GM12892 (cell line): Measurements from ENCODE around the gene PDGFRB.

Experiments
- POLR2A ChIP-seq: IDR thresholded peaks from 2 replicates; pipeline ENCODE4 v1.6.1; 2011; ENCODE audit warnings: low read depth, low read length, control low read depth
- POLR2AphosphoS5 ChIP-seq: IDR thresholded peaks from 2 replicates; pipeline ENCODE4 v1.6.1; 2011; ENCODE audit warnings: low read depth, low read length, control low read depth
- TAF1 ChIP-seq: IDR thresholded peaks from 2 replicates; pipeline ENCODE4 v1.6.1; 2011; ENCODE audit warnings: low read depth, mild to moderate bottlenecking, control low read depth, low read length, borderline replicate concordance

DNA sequence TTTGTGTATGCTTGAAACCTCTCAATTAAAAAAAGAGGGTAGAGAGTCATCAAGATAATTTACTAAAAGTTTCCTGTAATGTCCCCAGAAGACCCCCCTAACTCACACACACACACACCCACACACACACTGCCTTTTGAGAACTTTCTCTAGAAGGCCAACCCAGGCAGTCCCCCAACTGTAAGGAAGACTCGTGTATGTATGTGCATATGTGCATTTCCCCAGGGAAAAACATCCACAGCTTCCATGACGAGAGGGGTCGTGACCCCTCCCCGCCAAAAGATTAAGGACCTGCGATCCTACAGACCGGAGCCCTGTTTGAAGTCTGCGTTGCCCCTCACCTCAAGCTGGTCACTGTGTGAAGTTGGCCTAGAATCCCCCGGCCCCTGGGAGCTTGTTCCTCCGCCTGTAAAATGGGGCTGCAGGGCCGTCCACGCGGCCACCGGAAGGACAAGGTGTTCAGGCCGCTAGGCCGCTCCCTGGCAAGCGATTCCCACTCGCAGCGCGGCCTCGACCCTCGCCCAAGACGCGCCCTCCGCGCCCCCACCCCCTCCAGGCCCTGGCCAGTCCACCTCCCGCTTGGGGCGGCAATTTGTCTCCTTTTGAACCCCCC is 10.5 kb upstream of the PDGFRB start:
- TF ChIP-seq TAF1 (no peak), POLR2AphosphoS5 (no peak), POLR2A (no peak)
